ENCODE measurements around the gene SDCBP2.

The SDCBP2 gene

GRCh38 chr20:1370548-1371110 lies 41.7 kb upstream of the SDCBP2 start:
- ATAC-seq (replicated peaks; ENCODE audit: extremely low read depth, poor library complexity, severe bottlenecking) = no peak
- H3K27me3 Mint-ChIP-seq = no peaks in the 10 kb centered on the region
- peaks cover 30% of the 10 kb centered on the region for H3K36me3 Mint-ChIP-seq (ENCODE audit: insufficient read depth)
- H3K27ac Mint-ChIP-seq (ENCODE audit: low read depth) = no peak overlapping the region
- no peak overlapping the region for H3K4me3 Mint-ChIP-seq
- H3K9me3 Mint-ChIP-seq = no peaks in the 10 kb centered on the region
- peaks cover 26% of the 10 kb centered on the region for H3K4me1 Mint-ChIP-seq
- no peak for DNase-seq (ENCODE audit: low spot score in 2 of 2)

GRCh38 chr20:1369970-1370369 lies 41.0 kb upstream of the SDCBP2 start:
- Mint-ChIP-seq H3K4me1 (peaks cover 29% of the 10 kb centered on the region), H3K36me3 (ENCODE audit: insufficient read depth) (peaks cover 27% of the 10 kb centered on the region), H3K9me3 (no peaks in the 10 kb centered on the region), H3K27ac (ENCODE audit: low read depth) (no peak overlapping the region), H3K27me3 (no peaks in the 10 kb centered on the region), H3K4me3 (no peak overlapping the region)
- DNase-seq (ENCODE audit: low spot score in 2 of 2) = no peak
- no peak for ATAC-seq (replicated peaks; ENCODE audit: extremely low read depth, poor library complexity, severe bottlenecking)

DNA sequence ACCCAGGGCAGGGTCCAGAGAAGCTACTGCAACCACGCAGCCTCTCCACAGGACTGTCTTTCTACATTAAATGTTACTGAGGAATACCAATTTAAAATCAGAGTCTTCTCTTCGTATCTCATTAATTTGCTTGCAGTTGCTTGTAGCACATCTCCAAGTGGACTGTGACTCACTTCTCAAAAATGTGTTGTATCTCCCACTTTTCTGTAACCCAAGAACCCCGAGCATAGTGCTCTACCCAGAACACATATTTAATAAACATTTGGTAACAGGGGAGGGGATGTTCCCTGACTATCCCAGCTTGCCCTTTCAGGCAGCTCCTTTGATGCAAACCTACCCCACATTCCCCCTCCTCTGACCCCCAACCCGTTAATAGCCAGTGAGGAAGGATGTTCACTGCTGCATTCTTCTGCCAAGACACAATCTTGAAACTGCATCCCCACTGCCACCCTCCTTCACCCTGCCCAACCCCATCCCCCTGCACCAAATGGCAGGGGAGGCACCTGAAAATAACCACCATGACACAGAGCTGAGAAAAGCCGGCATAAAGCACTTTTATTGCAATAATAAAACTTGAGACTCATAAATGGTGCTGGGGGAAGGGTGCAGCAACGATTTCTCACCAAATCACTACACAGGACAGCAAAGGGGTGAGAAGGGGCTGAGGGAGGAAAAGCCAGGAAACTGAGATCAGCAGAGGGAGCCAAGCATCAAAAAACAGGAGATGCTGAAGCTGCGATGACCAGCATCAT lies 39.7 kb upstream of the SDCBP2 start:
- Mint-ChIP-seq H3K4me3 (no peak overlapping the region), H3K27ac (ENCODE audit: low read depth) (no peak overlapping the region), H3K36me3 (ENCODE audit: insufficient read depth) (peaks cover 21% of the 10 kb centered on the region), H3K27me3 (no peaks in the 10 kb centered on the region), H3K9me3 (no peaks in the 10 kb centered on the region), H3K4me1 (peaks cover 40% of the 10 kb centered on the region)
- no peak for DNase-seq (ENCODE audit: low spot score in 2 of 2)
- ATAC-seq (replicated peaks; ENCODE audit: extremely low read depth, poor library complexity, severe bottlenecking) = no peak

DNA sequence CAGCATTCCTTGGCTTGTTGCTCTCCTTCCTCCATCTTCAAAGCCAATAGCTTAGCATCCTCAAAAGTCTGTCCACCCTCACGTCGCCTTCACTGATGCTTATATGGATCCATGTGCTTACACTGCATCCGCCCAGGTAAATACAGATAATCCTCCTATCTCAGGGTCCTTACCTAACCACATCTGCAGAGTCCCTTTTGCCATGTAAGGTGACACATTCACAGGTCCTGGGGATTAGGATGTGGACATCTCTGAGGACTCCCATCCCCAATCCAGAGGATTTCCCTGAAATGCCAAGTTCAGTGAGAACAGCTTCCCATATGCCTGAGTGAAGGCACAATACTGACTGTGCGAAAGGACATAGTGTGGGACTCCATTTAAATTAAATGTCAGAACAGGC lies 38.5 kb upstream of the SDCBP2 start:
- H3K4me1 Mint-ChIP-seq = peaks cover 42% of the 10 kb centered on the region
- ATAC-seq (replicated peaks; ENCODE audit: extremely low read depth, poor library complexity, severe bottlenecking) (no peak), DNase-seq (ENCODE audit: low spot score in 2 of 2) (no peak)
- H3K4me3 Mint-ChIP-seq = no peak overlapping the region
- peaks cover 14% of the 10 kb centered on the region for H3K36me3 Mint-ChIP-seq (ENCODE audit: insufficient read depth)
- H3K9me3 Mint-ChIP-seq = no peaks in the 10 kb centered on the region
- no peaks in the 10 kb centered on the region for H3K27me3 Mint-ChIP-seq
- no peak overlapping the region for H3K27ac Mint-ChIP-seq (ENCODE audit: low read depth)

- H3K27me3 Mint-ChIP-seq = no peaks in the 10 kb centered on the region
- ATAC-seq (replicated peaks; ENCODE audit: extremely low read depth, poor library complexity, severe bottlenecking) (no peak), DNase-seq (ENCODE audit: low spot score in 2 of 2) (no peak)
- H3K36me3 Mint-ChIP-seq (ENCODE audit: insufficient read depth) = peaks cover 14% of the 10 kb centered on the region
- H3K27ac Mint-ChIP-seq (ENCODE audit: low read depth) = peak overlapping the region; percentile 29
- H3K4me1 Mint-ChIP-seq = peaks cover 59% of the 10 kb centered on the region
- peak overlapping the region; percentile 16 for H3K4me3 Mint-ChIP-seq
- no peaks in the 10 kb centered on the region for H3K9me3 Mint-ChIP-seq
These were observed 35.2 kb upstream of the SDCBP2 start for GRCh38 chr20:1364106-1364505.

DNA sequence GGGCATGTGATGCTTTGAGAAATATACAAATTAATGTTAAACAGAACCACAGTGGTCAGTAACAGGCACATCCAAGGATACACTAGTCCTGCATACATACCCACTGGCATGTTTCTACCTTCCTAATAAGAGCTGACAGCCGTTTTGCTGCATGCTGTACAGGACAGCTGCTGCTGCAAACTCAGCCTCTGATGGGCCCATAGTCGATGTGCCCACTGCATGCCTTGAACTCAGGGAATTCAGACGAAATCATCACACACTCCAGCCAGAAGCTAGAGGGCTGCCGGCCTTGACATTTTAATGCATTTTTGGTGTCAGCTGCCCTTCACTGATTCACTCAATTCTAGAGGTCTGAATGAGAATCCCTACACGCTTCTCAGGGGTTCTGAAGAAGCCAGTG lies 34.6 kb upstream of the SDCBP2 start:
- Mint-ChIP-seq H3K27ac (ENCODE audit: low read depth) (peak overlapping the region; percentile 29), H3K4me1 (peaks cover 59% of the 10 kb centered on the region), H3K36me3 (ENCODE audit: insufficient read depth) (peaks cover 15% of the 10 kb centered on the region), H3K27me3 (no peaks in the 10 kb centered on the region), H3K9me3 (no peaks in the 10 kb centered on the region), H3K4me3 (peak overlapping the region; percentile 16)
- no peak for DNase-seq (ENCODE audit: low spot score in 2 of 2)
- no peak for ATAC-seq (replicated peaks; ENCODE audit: extremely low read depth, poor library complexity, severe bottlenecking)

DNA sequence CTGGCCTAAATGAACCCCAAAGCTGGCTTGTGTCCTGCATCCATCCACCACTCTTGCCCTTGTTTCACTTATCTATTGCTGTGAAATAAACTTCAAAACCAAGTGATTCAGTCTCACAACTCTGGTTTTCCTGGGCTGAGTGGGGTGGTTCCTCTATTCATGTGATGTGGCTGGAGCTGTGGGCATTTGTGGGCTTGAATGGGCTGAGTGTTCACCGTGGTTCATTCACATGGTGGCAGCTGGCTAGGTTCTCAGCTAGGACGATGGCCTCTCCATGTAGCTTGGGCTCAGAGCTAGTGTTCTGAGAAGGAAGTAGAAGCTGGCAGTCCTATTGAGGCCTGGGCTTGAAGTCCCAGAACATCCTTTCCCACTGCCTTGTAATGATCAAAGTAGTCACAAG lies 33.5 kb upstream of the SDCBP2 start:
- no peak for ATAC-seq (replicated peaks; ENCODE audit: extremely low read depth, poor library complexity, severe bottlenecking)
- H3K27ac Mint-ChIP-seq (ENCODE audit: low read depth) = peak overlapping the region; percentile 29
- no peak overlapping the region for H3K4me3 Mint-ChIP-seq
- peaks cover 60% of the 10 kb centered on the region for H3K4me1 Mint-ChIP-seq
- DNase-seq (ENCODE audit: low spot score in 2 of 2) = no peak
- H3K9me3 Mint-ChIP-seq = no peaks in the 10 kb centered on the region
- H3K36me3 Mint-ChIP-seq (ENCODE audit: insufficient read depth) = peaks cover 16% of the 10 kb centered on the region
- no peaks in the 10 kb centered on the region for H3K27me3 Mint-ChIP-seq

- H3K9me3 Mint-ChIP-seq = no peaks in the 10 kb centered on the region
- H3K4me3 Mint-ChIP-seq = no peak overlapping the region
- peaks cover 20% of the 10 kb centered on the region for H3K36me3 Mint-ChIP-seq (ENCODE audit: insufficient read depth)
- no peaks in the 10 kb centered on the region for H3K27me3 Mint-ChIP-seq
- peaks cover 56% of the 10 kb centered on the region for H3K4me1 Mint-ChIP-seq
- ATAC-seq (replicated peaks; ENCODE audit: extremely low read depth, poor library complexity, severe bottlenecking) (no peak), DNase-seq (ENCODE audit: low spot score in 2 of 2) (no peak)
- H3K27ac Mint-ChIP-seq (ENCODE audit: low read depth) = no peak overlapping the region
These were observed 31.3 kb upstream of the SDCBP2 start for GRCh38 chr20:1360094-1360846.

GRCh38 chr20:1357921-1358671 lies 29.2 kb upstream of the SDCBP2 start:
- Mint-ChIP-seq H3K4me3 (no peak overlapping the region), H3K36me3 (ENCODE audit: insufficient read depth) (peaks cover 28% of the 10 kb centered on the region), H3K27ac (ENCODE audit: low read depth) (no peak overlapping the region), H3K4me1 (peaks cover 48% of the 10 kb centered on the region), H3K9me3 (no peaks in the 10 kb centered on the region), H3K27me3 (no peaks in the 10 kb centered on the region)
- ATAC-seq (replicated peaks; ENCODE audit: extremely low read depth, poor library complexity, severe bottlenecking) (peak; percentile 19), DNase-seq (ENCODE audit: low spot score in 2 of 2) (no peak)

GRCh38 chr20:1353956-1354355 lies 25.0 kb upstream of the SDCBP2 start:
- peaks cover 31% of the 10 kb centered on the region for H3K4me1 Mint-ChIP-seq
- no peaks in the 10 kb centered on the region for H3K9me3 Mint-ChIP-seq

DNA sequence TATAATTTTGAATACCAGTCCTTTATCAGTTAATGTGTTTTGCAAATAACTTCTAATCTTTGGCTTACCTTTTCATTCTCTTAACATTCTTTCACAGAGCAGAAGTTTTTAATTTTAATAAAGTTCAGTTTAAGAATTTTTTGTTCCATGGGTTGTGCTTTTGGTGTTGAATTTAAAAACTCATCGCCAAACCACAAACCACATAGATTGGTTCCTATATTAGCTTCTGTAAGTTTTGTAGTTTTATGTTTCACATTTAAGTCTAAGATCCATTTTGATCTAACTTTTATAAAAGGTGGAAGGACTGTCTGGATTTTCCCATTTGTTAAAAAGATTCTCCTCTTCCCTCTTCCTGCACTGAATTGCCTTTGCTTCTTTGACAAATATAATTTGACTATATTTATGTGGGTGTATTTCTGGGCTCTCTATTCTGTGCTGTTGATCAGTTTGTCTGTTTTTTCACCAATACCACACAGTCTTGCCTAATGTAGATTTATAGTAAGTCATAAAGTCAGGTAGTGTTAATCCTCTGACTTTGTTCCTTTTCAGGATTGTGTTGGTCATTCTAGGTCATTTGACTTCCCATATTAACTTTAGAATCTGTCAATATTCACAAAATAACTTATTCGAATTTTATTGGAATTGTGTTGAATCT lies 17.5 kb upstream of the SDCBP2 start:
- no peak for DNase-seq (ENCODE audit: low spot score in 2 of 2)
- Mint-ChIP-seq H3K4me3 (no peak overlapping the region), H3K27me3 (no peaks in the 10 kb centered on the region), H3K9me3 (no peaks in the 10 kb centered on the region), H3K4me1 (peaks cover 21% of the 10 kb centered on the region), H3K36me3 (ENCODE audit: insufficient read depth) (peaks cover 4% of the 10 kb centered on the region), H3K27ac (ENCODE audit: low read depth) (peak overlapping the region; percentile 4)
- no peak for ATAC-seq (replicated peaks; ENCODE audit: extremely low read depth, poor library complexity, severe bottlenecking)

More at GRCh38 chr20:1353956-1354355, 25.0 kb upstream of the SDCBP2 start:
- no peak overlapping the region for H3K27ac Mint-ChIP-seq (ENCODE audit: low read depth)
- H3K27me3 Mint-ChIP-seq = no peaks in the 10 kb centered on the region
- H3K4me3 Mint-ChIP-seq = no peak overlapping the region
- peaks cover 19% of the 10 kb centered on the region for H3K36me3 Mint-ChIP-seq (ENCODE audit: insufficient read depth)
- DNase-seq (ENCODE audit: low spot score in 2 of 2) (no peak), ATAC-seq (replicated peaks; ENCODE audit: extremely low read depth, poor library complexity, severe bottlenecking) (no peak)

DNA sequence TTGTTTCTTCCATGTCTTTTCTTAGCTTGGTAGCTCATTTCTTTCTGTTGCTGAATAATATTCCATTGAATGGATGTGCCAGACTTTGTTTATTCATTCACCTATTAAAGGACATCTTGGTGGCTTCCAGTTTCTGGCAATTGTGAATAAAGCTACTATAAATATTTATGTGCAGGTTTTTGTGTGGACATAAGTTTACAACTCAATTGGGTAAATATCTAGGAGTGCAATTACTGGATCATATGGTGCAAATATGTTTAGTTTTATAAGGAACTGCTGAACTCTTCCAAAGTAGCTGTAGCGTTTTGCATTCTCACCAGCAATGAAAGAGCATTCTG lies 16.8 kb upstream of the SDCBP2 start:
- DNase-seq (ENCODE audit: low spot score in 2 of 2) (no peak), ATAC-seq (replicated peaks; ENCODE audit: extremely low read depth, poor library complexity, severe bottlenecking) (no peak)
- Mint-ChIP-seq H3K36me3 (ENCODE audit: insufficient read depth) (peaks cover 2% of the 10 kb centered on the region), H3K9me3 (no peaks in the 10 kb centered on the region), H3K4me3 (no peak overlapping the region), H3K27ac (ENCODE audit: low read depth) (peak overlapping the region; percentile 4), H3K4me1 (peaks cover 21% of the 10 kb centered on the region), H3K27me3 (no peaks in the 10 kb centered on the region)
